Endothelial cell of umbilical vein (primary cell): ENCODE results near the gene PLEKHB1.

Experiments
- EZH2 ChIP-seq: IDR thresholded peaks from 2 replicates; pipeline ENCODE4 v1.6.1; 2012; ENCODE audit warnings: borderline replicate concordance, low read depth, mild to moderate bottlenecking, moderate library complexity, low read length, inconsistent platforms; ENCODE audit not compliant: severe bottlenecking
- GATA2 ChIP-seq: IDR thresholded peaks from 2 replicates; pipeline ENCODE4 v1.7.0; 2011; ENCODE audit warnings: low read depth, mild to moderate bottlenecking, moderate library complexity, mixed read lengths, low read length; ENCODE audit not compliant: insufficient read length, insufficient read depth
- JUN ChIP-seq: IDR thresholded peaks from 2 replicates; pipeline ENCODE4 v1.6.1; 2011; ENCODE audit warnings: borderline replicate concordance, low read depth; ENCODE audit not compliant: insufficient read length, insufficient read depth
- MYC ChIP-seq: IDR thresholded peaks from one replicate; pipeline ENCODE4 v1.6.1; 2011; ENCODE audit warnings: mild to moderate bottlenecking, low read depth, low read length
- POLR2A ChIP-seq: IDR thresholded peaks from 2 replicates; pipeline ENCODE4 v1.6.1; 2012; ENCODE audit warnings: low read depth, mild to moderate bottlenecking, control low read depth, low read length
- POLR2AphosphoS5 ChIP-seq: IDR thresholded peaks from 2 replicates; pipeline ENCODE4 v1.6.1; 2012; ENCODE audit warnings: low read depth, mild to moderate bottlenecking, control low read depth, low read length, moderate library complexity; ENCODE audit not compliant: insufficient read depth
- TF ChIP-seq, protein P1 (sequence below), 2 donors: IDR thresholded peaks; 1 replicate in 1 of 2; 2 replicates in 1 of 2; pipeline ENCODE4 v1.5.1; 2011; ENCODE audit warnings: low read length in 2 of 2, mild to moderate bottlenecking in 2 of 2, moderate library complexity in 2 of 2, control low read depth in 1 of 2, inconsistent platforms in 1 of 2, low read depth in 1 of 2; ENCODE audit not compliant: insufficient read depth in 1 of 2; ENCODE audit errors: extremely low read depth in 1 of 2
- TF ChIP-seq, protein P2 (sequence below): IDR thresholded peaks from 2 replicates; pipeline ENCODE4 v1.6.1; 2011; ENCODE audit not compliant: insufficient read depth, insufficient read length

DNA sequence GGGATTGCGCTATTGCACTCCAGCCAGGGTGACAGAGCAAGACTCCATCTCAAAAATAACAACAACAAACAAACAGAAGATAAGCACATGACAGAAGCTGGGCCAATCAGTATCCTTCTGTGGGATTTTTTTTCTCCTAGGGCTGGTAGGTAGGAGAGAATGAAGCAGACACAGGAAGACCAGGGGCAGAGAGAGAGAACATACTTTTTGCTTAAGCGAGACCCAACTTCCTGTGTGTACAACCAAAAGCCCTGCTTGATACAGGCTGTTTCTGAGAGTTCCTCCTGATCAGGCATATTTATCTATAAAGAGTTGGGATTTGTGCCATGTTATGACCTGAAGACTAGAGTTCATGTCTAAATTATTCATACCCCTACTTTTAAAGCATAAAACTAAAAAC is 12.4 kb upstream of the PLEKHB1 start:
- TF ChIP-seq MYC (no peak), GATA2 (no peak), POLR2A (no peak), POLR2AphosphoS5 (no peak), JUN (no peak), EZH2 (no peak)
- TF ChIP-seq, protein P1, sequence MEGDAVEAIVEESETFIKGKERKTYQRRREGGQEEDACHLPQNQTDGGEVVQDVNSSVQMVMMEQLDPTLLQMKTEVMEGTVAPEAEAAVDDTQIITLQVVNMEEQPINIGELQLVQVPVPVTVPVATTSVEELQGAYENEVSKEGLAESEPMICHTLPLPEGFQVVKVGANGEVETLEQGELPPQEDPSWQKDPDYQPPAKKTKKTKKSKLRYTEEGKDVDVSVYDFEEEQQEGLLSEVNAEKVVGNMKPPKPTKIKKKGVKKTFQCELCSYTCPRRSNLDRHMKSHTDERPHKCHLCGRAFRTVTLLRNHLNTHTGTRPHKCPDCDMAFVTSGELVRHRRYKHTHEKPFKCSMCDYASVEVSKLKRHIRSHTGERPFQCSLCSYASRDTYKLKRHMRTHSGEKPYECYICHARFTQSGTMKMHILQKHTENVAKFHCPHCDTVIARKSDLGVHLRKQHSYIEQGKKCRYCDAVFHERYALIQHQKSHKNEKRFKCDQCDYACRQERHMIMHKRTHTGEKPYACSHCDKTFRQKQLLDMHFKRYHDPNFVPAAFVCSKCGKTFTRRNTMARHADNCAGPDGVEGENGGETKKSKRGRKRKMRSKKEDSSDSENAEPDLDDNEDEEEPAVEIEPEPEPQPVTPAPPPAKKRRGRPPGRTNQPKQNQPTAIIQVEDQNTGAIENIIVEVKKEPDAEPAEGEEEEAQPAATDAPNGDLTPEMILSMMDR (IDR thresholded peaks at IDR 0.05; ENCODE audit: extremely low read depth in 1 of 2, insufficient read depth in 1 of 2, low read depth in 1 of 2, low read length in 2 of 2), result no peak
- TF ChIP-seq, protein P2, sequence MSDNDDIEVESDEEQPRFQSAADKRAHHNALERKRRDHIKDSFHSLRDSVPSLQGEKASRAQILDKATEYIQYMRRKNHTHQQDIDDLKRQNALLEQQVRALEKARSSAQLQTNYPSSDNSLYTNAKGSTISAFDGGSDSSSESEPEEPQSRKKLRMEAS, result no peak
